Skeletal muscle tissue (tissue), 4 donors: ENCODE measurements around the gene RXFP3. TPM values are rescaled to one million over a fixed set of nuclear protein-coding genes. Genes with fewer than 3 reads are reported as not detected.

ENCODE experiments used
- H3K27ac ChIP-seq: one replicate; pipeline ENCODE4 v1.7.0; 2013; ENCODE audit warnings: mild to moderate bottlenecking, low read depth, low read length, inconsistent platforms
- H3K27me3 ChIP-seq, 3 donors: one replicate each; pipeline ENCODE4 v1.7.0; 2013; ENCODE audit warnings: low read length in 3 of 3; ENCODE audit not compliant: control insufficient read depth in 3 of 3, insufficient read depth in 3 of 3
- H3K36me3 ChIP-seq, 3 donors: one replicate each; pipeline ENCODE4 v1.7.0; 2013; ENCODE audit warnings: low read length in 3 of 3; ENCODE audit not compliant: control insufficient read depth in 3 of 3, insufficient read depth in 3 of 3
- H3K4me1 ChIP-seq, 3 donors: one replicate each; pipeline ENCODE4 v1.7.0; 2013; ENCODE audit warnings: low read length in 3 of 3, mild to moderate bottlenecking in 3 of 3; ENCODE audit not compliant: control insufficient read depth in 3 of 3, insufficient read depth in 3 of 3
- H3K4me3 ChIP-seq, 3 donors: one replicate each; pipeline ENCODE4 v1.7.0; 2013; ENCODE audit warnings: low read length in 3 of 3
- H3K9ac ChIP-seq, 3 donors: one replicate each; pipeline ENCODE4 v1.7.0; 2013; ENCODE audit warnings: low read length in 3 of 3, mild to moderate bottlenecking in 3 of 3, moderate library complexity in 2 of 3, low read depth in 1 of 3
- H3K9me3 ChIP-seq, 3 donors: one replicate each; pipeline ENCODE4 v1.7.0; 2013; ENCODE audit warnings: low read length in 3 of 3; ENCODE audit not compliant: control insufficient read depth in 3 of 3
- total RNA-seq: library from RNA; depleted of rRNA; stranded (reverse); fragments of >200 nt; gene quantifications from one replicate; pipeline ENCODE4 v1.2.3, GENCODE V29; 2014
- donor health status: Osteomylitis.

RXFP3 gene
- total RNA-seq, 1 donor from 2014 or later = not detected

DNA sequence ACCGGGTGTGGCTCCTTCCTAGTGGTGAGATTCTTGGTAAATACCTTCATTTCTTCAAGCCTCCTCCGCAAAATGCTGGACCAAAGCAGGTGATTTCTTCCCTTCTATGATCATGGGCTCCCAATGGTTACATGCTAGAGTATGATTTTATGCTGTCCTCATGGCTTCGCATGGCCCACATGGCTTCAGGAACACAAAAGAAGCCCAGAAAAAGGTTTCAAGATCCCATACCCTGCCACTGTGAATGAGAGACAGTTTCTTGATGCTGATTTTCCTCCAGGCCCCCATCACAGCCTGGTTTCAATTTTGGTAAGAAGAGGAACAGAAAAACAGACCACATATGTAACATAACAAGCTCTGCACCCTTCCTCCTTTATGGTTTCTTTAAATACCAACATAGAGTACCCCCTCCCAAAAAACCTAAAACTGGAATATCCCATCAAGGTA is 2.4 kb upstream of the RXFP3 start:
- peaks cover 30 to 33% (median 32%) of the 10 kb centered on the region in 3 donors for H3K27me3 ChIP-seq
- no peak overlapping the region for H3K4me3 ChIP-seq
- peaks cover 11 to 18% (median 13%) of the 10 kb centered on the region in 3 donors for H3K4me1 ChIP-seq
- no peak overlapping the region for H3K27ac ChIP-seq
- H3K9me3 ChIP-seq = no peaks in the 10 kb centered on the region
- no peak overlapping the region for H3K9ac ChIP-seq
- H3K36me3 ChIP-seq = no peaks in the 10 kb centered on the region

DNA sequence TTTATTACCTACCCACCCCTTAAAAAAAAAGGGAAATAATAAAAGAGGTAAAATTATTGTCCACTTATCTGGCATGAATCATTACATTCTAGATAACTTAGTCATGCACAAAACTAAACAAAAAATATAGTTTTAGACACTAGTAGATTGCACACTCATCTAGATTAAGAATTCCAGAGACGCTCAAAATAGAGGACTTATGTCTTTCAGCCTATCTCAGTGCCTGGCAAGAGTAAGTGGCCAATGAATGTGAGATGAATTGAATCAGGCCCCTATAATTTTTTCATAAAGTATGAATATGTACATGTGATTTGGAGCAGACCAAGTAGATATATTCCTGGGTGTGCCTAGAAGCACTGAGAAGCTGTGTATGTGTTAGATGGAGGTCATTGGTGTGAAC is 2.0 kb upstream of the RXFP3 start:
- H3K4me3 ChIP-seq = no peak overlapping the region

DNA sequence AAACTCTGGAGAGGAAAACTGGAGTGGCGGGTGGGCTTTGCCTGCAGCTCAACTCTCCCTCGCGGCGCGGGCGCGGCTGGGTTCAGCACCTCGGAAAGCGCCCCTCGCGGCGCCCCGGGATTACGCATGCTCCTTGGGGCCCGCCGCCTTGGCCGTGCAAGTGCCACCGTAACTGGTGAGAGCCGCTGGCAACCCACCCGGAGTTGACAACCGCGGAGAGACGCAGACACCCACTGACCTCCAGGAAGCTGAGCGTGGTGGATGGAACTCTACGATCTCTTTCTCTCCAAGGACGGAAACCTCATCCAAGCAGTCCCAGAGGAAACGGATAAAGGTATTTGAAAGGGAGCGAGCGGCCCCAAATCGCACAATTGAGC is 194 bp upstream of the RXFP3 start:
- no peaks in the 10 kb centered on the region for H3K9me3 ChIP-seq
- H3K4me3 ChIP-seq = peak overlapping the region; percentile 52 to 62 (median 57)
- no peaks in the 10 kb centered on the region for H3K36me3 ChIP-seq
- peaks cover 11 to 18% (median 13%) of the 10 kb centered on the region in 3 donors for H3K4me1 ChIP-seq
- H3K27ac ChIP-seq = no peak overlapping the region
- peaks cover 35 to 46% (median 39%) of the 10 kb centered on the region in 3 donors for H3K27me3 ChIP-seq
- H3K9ac ChIP-seq = peak overlapping the region in 1 of 3 donors; percentile 23

More for the DNA sequence above, 2.0 kb upstream of the RXFP3 start:
- Histone ChIP-seq H3K36me3 (no peaks in the 10 kb centered on the region), H3K4me1 (peaks cover 11 to 18% (median 13%) of the 10 kb centered on the region in 3 donors), H3K9me3 (no peaks in the 10 kb centered on the region), H3K27me3 (peaks cover 33 to 36% (median 34%) of the 10 kb centered on the region in 3 donors), H3K9ac (no peak overlapping the region), H3K27ac (no peak overlapping the region)

DNA sequence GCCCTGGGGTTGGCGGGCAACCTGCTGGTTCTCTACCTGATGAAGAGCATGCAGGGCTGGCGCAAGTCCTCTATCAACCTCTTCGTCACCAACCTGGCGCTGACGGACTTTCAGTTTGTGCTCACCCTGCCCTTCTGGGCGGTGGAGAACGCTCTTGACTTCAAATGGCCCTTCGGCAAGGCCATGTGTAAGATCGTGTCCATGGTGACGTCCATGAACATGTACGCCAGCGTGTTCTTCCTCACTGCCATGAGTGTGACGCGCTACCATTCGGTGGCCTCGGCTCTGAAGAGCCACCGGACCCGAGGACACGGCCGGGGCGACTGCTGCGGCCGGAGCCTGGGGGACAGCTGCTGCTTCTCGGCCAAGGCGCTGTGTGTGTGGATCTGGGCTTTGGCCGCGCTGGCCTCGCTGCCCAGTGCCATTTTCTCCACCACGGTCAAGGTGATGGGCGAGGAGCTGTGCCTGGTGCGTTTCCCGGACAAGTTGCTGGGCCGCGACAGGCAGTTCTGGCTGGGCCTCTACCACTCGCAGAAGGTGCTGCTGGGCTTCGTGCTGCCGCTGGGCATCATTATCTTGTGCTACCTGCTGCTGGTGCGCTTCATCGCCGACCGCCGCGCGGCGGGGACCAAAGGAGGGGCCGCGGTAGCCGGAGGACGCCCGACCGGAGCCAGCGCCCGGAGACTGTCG is 976 bp downstream of the RXFP3 start:
- Histone ChIP-seq H3K27ac (no peak overlapping the region), H3K27me3 (peaks cover 35 to 50% (median 43%) of the 10 kb centered on the region in 3 donors), H3K36me3 (no peaks in the 10 kb centered on the region), H3K4me1 (peaks cover 11 to 18% (median 13%) of the 10 kb centered on the region in 3 donors), H3K9ac (no peak overlapping the region), H3K4me3 (peak overlapping the region; percentile 35 to 62 (median 57)), H3K9me3 (no peaks in the 10 kb centered on the region)

DNA sequence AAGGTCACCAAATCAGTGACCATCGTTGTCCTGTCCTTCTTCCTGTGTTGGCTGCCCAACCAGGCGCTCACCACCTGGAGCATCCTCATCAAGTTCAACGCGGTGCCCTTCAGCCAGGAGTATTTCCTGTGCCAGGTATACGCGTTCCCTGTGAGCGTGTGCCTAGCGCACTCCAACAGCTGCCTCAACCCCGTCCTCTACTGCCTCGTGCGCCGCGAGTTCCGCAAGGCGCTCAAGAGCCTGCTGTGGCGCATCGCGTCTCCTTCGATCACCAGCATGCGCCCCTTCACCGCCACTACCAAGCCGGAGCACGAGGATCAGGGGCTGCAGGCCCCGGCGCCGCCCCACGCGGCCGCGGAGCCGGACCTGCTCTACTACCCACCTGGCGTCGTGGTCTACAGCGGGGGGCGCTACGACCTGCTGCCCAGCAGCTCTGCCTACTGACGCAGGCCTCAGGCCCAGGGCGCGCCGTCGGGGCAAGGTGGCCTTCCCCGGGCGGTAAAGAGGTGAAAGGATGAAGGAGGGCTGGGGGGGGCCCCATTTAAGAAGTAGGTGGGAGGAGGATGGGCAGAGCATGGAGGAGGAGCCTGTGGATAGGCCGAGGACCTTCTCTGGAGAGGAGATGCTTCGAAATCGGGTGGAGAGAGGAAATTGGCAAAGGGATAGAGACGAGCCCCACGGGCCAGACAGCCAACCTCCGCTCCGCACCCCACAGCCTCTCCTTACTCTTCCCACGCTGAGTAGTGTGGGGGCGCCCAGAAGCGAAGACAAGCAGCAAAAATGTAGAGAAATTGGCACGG is 1.7 kb downstream of the RXFP3 start:
- H3K4me3 ChIP-seq = no peak overlapping the region
- H3K27ac ChIP-seq = no peak overlapping the region
- no peak overlapping the region for H3K9ac ChIP-seq
- H3K9me3 ChIP-seq = no peaks in the 10 kb centered on the region
- H3K36me3 ChIP-seq = no peaks in the 10 kb centered on the region
- peaks cover 11 to 18% (median 13%) of the 10 kb centered on the region in 3 donors for H3K4me1 ChIP-seq
- H3K27me3 ChIP-seq = peaks cover 40 to 56% (median 43%) of the 10 kb centered on the region in 3 donors

DNA sequence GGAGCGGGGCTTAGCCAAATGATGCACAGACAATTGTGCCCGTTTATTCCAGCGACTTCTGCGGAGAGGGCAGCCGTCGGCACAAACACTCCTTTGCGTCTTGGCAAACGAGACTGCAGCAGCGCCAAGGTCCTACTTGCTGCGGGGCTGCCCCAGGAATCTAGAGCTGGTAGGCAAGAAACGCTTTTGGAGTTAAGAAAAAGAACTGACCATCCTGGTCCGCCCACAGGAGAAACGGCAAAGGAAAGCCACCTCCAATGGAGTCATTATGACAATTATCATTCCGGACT is 2.3 kb downstream of the RXFP3 start:
- H3K36me3 ChIP-seq = no peaks in the 10 kb centered on the region
- no peak overlapping the region for H3K4me3 ChIP-seq
- H3K9me3 ChIP-seq = no peaks in the 10 kb centered on the region
- peaks cover 11 to 18% (median 13%) of the 10 kb centered on the region in 3 donors for H3K4me1 ChIP-seq
- no peak overlapping the region for H3K27ac ChIP-seq
- H3K9ac ChIP-seq = no peak overlapping the region
- H3K27me3 ChIP-seq = peaks cover 40 to 56% (median 43%) of the 10 kb centered on the region in 3 donors

DNA sequence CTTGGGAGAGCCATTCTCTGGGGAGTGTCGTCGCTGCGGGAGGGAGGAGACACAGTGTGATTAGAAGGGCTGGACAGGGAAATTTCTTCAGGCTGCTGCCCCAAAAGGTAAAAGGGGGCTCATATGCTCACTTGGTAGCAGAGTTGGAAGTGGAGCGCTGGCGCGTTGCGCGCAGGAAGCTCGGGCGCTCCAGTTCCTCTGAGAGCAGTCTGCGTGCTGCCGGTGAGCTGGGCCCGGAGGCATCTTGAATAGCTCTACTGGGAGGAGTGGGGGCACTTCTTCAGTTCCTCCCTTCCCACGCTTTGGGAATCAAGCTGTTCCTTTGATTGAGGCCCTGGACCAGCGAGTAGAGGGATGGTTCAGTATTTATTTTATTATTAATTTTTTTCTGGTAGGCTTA is 2.7 kb downstream of the RXFP3 start:
- Histone ChIP-seq H3K9me3 (no peaks in the 10 kb centered on the region), H3K4me3 (no peak overlapping the region), H3K4me1 (peaks cover 11 to 18% (median 13%) of the 10 kb centered on the region in 3 donors), H3K27me3 (peaks cover 40 to 56% (median 43%) of the 10 kb centered on the region in 3 donors), H3K27ac (no peak overlapping the region), H3K36me3 (no peaks in the 10 kb centered on the region), H3K9ac (no peak overlapping the region)

DNA sequence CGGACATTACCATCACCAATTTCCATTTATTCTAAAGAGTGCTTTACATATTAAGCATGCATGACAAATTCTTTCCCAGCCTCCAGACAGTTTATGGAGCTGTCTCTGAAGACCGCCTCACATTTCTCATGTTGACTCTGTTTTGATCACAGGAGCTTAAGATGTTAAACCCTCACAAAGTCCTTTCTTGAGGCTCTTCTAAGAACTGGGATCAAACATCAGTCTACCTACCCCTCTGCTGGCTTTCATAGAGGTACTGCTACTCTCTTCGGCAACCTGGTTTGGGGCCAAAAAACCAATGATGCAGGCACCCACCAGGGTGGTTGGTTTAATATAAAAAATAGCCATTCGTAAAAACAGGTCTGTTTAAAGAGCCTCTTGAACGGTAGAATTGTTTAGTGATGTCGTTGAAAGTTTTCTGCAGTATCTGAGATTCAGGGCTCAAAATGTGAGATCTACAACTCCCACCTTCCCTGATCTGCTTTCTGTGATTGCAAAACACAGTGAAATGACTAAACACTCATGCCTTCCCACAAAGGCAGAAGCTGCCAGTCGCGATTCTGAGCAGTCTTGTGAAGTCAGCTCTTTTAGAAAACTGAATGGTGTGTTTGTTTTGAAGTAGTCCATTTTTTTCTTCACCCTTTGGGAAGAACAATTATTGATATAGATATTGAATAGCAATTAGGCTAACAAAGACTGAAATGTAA is 3.5 kb downstream of the RXFP3 start:
- H3K9me3 ChIP-seq = no peaks in the 10 kb centered on the region
- no peak overlapping the region for H3K4me3 ChIP-seq
- H3K9ac ChIP-seq = no peak overlapping the region
- H3K27ac ChIP-seq = no peak overlapping the region
- H3K27me3 ChIP-seq = peaks cover 38 to 56% (median 43%) of the 10 kb centered on the region in 3 donors
- no peaks in the 10 kb centered on the region for H3K36me3 ChIP-seq
- peaks cover 11 to 18% (median 13%) of the 10 kb centered on the region in 3 donors for H3K4me1 ChIP-seq

DNA sequence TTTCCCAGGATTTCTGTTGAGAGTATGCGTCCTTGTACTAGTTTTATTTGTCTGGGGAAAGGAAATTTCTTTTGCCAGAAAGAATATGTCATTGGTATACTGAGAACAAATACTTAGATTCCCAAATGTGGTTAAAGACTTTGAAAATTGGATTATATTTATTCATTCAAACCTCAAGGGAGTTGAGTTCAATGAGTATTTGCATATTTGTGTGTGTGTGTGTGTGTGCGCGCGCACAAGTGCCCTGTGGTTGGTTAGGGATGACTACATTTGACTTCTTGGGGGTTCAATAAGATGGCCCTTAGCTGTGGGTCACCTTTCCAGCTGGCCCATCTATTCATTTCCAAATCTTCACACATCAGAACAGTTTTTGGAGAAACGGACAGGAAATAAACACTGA is 4.9 kb downstream of the RXFP3 start:
- H3K9me3 ChIP-seq = no peaks in the 10 kb centered on the region
- H3K4me1 ChIP-seq = peaks cover 9 to 11% (median 11%) of the 10 kb centered on the region in 3 donors
- H3K36me3 ChIP-seq = no peaks in the 10 kb centered on the region
- H3K27ac ChIP-seq = no peak overlapping the region
- H3K4me3 ChIP-seq = no peak overlapping the region
- H3K9ac ChIP-seq = no peak overlapping the region
- H3K27me3 ChIP-seq = peaks cover 36 to 49% (median 38%) of the 10 kb centered on the region in 3 donors
